ENCODE measurements around the gene TAX1BP1.

- TF ChIP-seq CTCF (conservative IDR thresholded peaks at IDR 0.05; ENCODE audit: low read depth, low read length) (no peak), EZH2 (IDR thresholded peaks at IDR 0.05; ENCODE audit: low read length, unreplicated experiment) (no peak)
These were observed 123.9 kb downstream of the TAX1BP1 start for GRCh38 chr7:27863880-27864279.

All from PC-3 (cell line).